GM12878 (cell line): Measurements from ENCODE around the gene ZWILCH. TPM values are rescaled to one million over a fixed set of nuclear protein-coding genes. Genes with fewer than 3 reads are reported as not detected.

Source experiments
- ATAC-seq: fragments of 200-7000 bp; cut with Tn5 transposase; 3 replicates; pipeline ENCODE4 v1.9.1; 2020; ENCODE audit warnings: mild to moderate bottlenecking, moderate library complexity
- BruUV-seq: library from RNA; stranded (reverse); fragments of 400-500 nt; replicated peaks from 2 replicates; lab custom pipeline; 2021; lab: Mats Ljungman, UMichigan
- CTCF ChIA-PET: fragments of 300-600 bp; sonication (Branson Sonifier 250); formaldehyde crosslinking; extraction: SDS; loops from one replicate; lab custom pipeline; 2021; ENCODE audit warnings: inconsistent platforms; lab: Yijun Ruan, JAX
- POLR2A ChIA-PET: fragments of 350-600 bp; formaldehyde crosslinking; extraction: SDS; loops from one replicate; lab custom pipeline; 2021; ENCODE audit warnings: inconsistent platforms; lab: Charles Lee
- RAD21 ChIA-PET: fragments of 300-600 bp; sonication (Branson Sonifier 250); formaldehyde crosslinking; loops from one replicate; lab custom pipeline; 2023; ENCODE audit warnings: antibody characterized with exemption; ENCODE audit not compliant: unreplicated experiment; lab: Charles Lee
- SMC1A ChIA-PET: fragments of 300-600 bp; sonication (Branson Sonifier 250); formaldehyde crosslinking; loops from one replicate; lab custom pipeline; 2023; ENCODE audit not compliant: unreplicated experiment, uncharacterized antibody; lab: Charles Lee
- DNase-seq: peaks from one replicate; pipeline ENCODE4 v3.0.0-alpha.2; 2011; ENCODE audit warnings: low read depth, low spot score
- FAIRE-seq: peaks from 3 replicates; lab custom pipeline; 2011; peaks lifted over from hg19 to GRCh38; lab: Jason Lieb, UNC
- H2AFZ ChIP-seq: 2 replicates; pipeline ENCODE4 v1.6.0; 2011; ENCODE audit warnings: low read depth, low read length, control low read depth; ENCODE audit not compliant: control insufficient read depth
- H3K27ac ChIP-seq: 2 replicates; pipeline ENCODE4 v1.5.1; 2011; ENCODE audit warnings: control low read depth; ENCODE audit not compliant: control insufficient read depth, insufficient read depth
- H3K27me3 ChIP-seq, 2 experiments: replicated peaks in 1 of 2; 2 replicates each; pipeline versions ENCODE4 v1.6.0 to v1.6.1; 2011; ENCODE audit warnings: low read length in 1 of 2; ENCODE audit not compliant: control insufficient read depth in 2 of 2, insufficient read depth in 2 of 2
- H3K36me3 ChIP-seq, 2 experiments: 2 replicates each; pipeline ENCODE4 v1.5.1; 2011; ENCODE audit warnings: low read length in 1 of 2; ENCODE audit not compliant: control insufficient read depth in 2 of 2, insufficient read depth in 2 of 2
- H3K4me1 ChIP-seq: 2 replicates; pipeline ENCODE4 v1.6.1; 2011; ENCODE audit warnings: mild to moderate bottlenecking, low read length, moderate library complexity, mixed read lengths; ENCODE audit not compliant: control insufficient read depth, insufficient read depth
- H3K4me2 ChIP-seq: 2 replicates; pipeline ENCODE4 v1.6.0; 2011; ENCODE audit warnings: control low read depth; ENCODE audit not compliant: control insufficient read depth, insufficient read depth
- H3K4me3 ChIP-seq: fragments of 200-600 bp; sonication (generic); 2 replicates; pipeline ENCODE4 v1.5.1; 2016
- H3K79me2 ChIP-seq: 2 replicates; pipeline ENCODE4 v1.6.0; 2011; ENCODE audit warnings: low read length; ENCODE audit not compliant: control insufficient read depth, insufficient read depth
- H3K9ac ChIP-seq: 2 replicates; pipeline ENCODE4 v1.8.0; 2011; ENCODE audit warnings: low read length, control low read depth, mixed read lengths; ENCODE audit not compliant: control insufficient read depth, insufficient read depth
- H3K9me3 ChIP-seq: replicated peaks from 3 replicates; pipeline ENCODE4 v1.5.1; 2011; ENCODE audit warnings: mild to moderate bottlenecking, low read length; ENCODE audit not compliant: control insufficient read depth, insufficient read depth
- H4K20me1 ChIP-seq: 2 replicates; pipeline ENCODE4 v1.6.0; 2011; ENCODE audit not compliant: control insufficient read depth, insufficient read depth
- BRCA1 ChIP-seq: IDR thresholded peaks from 2 replicates; pipeline ENCODE4 v1.6.1; 2011; ENCODE audit warnings: low read depth, low read length, improper control_type of control experiment
- EGR1 ChIP-seq, 2 experiments: IDR thresholded peaks; 1 replicate in 1 of 2; 2 replicates in 1 of 2; pipeline ENCODE4 v1.6.1; 2011 to 2012; ENCODE audit warnings: low read depth in 2 of 2, low read length in 2 of 2, borderline replicate concordance in 1 of 2, mild to moderate bottlenecking in 1 of 2, moderate library complexity in 1 of 2
- MYB ChIP-seq: fragments of 150-350 bp; IDR thresholded peaks from 2 replicates; pipeline ENCODE4 v1.6.1; 2014; ENCODE audit warnings: mild to moderate bottlenecking, low read depth, low read length, borderline replicate concordance
- RAD51 ChIP-seq: fragments of 450-650 bp; IDR thresholded peaks from 2 replicates; pipeline ENCODE4 v1.6.1; 2016; ENCODE audit warnings: moderate library complexity, mild to moderate bottlenecking, inconsistent platforms
- RELA ChIP-seq: fragments of 450-650 bp; IDR thresholded peaks from 2 replicates; pipeline ENCODE4 v1.8.0; 2014; ENCODE audit warnings: borderline replicate concordance; ENCODE audit not compliant: partially characterized antibody
- SIX5 ChIP-seq: IDR thresholded peaks from 2 replicates; pipeline ENCODE4 v1.6.1; 2011; ENCODE audit warnings: mild to moderate bottlenecking, low read depth, low read length, moderate library complexity; ENCODE audit not compliant: severe bottlenecking
- SREBF2 ChIP-seq: IDR thresholded peaks from 2 replicates; pipeline ENCODE4 v1.6.1; 2012; ENCODE audit warnings: mild to moderate bottlenecking, low read length
- ZBED1 ChIP-seq: IDR thresholded peaks from 2 replicates; pipeline ENCODE4 v1.6.1; 2016; ENCODE audit warnings: borderline replicate concordance
- WGBS: methylation state at CpG from one replicate; pipeline ENCODE4 v1.1.6; 2016; ENCODE audit warnings: low lambda C conversion rate; ENCODE audit not compliant: insufficient replicate concordance, insufficient coverage; ENCODE audit errors: missing lambda C conversion rate; 5-methylcytosine and 5-hydroxymethylcytosine counted together
- in situ Hi-C: fragments of 300-500 bp; cut with MboI; formaldehyde crosslinking; loops from 9 replicates; pipeline ENCODE4 v1.14.3; 2018; ENCODE audit warnings: mixed read lengths
- intact Hi-C: fragments of 100-400 bp; cut with micrococcal nuclease; formaldehyde crosslinking; loops from one replicate; pipeline ENCODE4 v1.14.2; 2022; ENCODE audit not compliant: unreplicated experiment
- polyA plus RNA-seq, 11 experiments: library from polyadenylated mRNA; depleted of rRNA in 4 of 11; unstranded in 6 of 11; stranded (reverse) in 5 of 11; fragments of >200 nt; fragmentation: Nextera tagmentation in 4 of 11; fragmentation: Illumina TruSeq in 1 of 11; extraction: Ambion mirVana in 4 of 11; extraction: Trizol in 1 of 11; gene quantifications; 1 replicate in 1 of 11; 2 replicates in 10 of 11; pipeline versions ENCODE4 v1.2.1 to v1.2.3, GENCODE V29; 2011 to 2016; ENCODE audit warnings: inconsistent platforms in 2 of 11, missing spikeins in 2 of 11, low read depth in 1 of 11
- total RNA-seq, 4 experiments: library from RNA; depleted of rRNA in 3 of 4; stranded (reverse); fragments of >200 nt in 3 of 4; fragmentation: Illumina TruSeq in 1 of 4; extraction: Trizol in 1 of 4; gene quantifications; 2 replicates each; pipeline versions ENCODE4 v1.2.1 to v1.2.3, GENCODE V29; 2013 to 2021
- TF ChIP-seq, protein P1 (sequence below): fragments of 450-650 bp; IDR thresholded peaks from 2 replicates; pipeline ENCODE4 v1.6.1; 2016; ENCODE audit warnings: mild to moderate bottlenecking
- TF ChIP-seq, protein P2 (sequence below): fragments of 450-650 bp; IDR thresholded peaks from 2 replicates; pipeline ENCODE4 v1.6.1; 2017; ENCODE audit warnings: mild to moderate bottlenecking, moderate library complexity

Gene ZWILCH
- total and polyA plus RNA-seq, 10 of the 15 experiments (the other 5 are each of a cell fraction or from before 2014, with no cell fraction given), result 15.6 to 73.9 (median 32.4) TPM

DNA sequence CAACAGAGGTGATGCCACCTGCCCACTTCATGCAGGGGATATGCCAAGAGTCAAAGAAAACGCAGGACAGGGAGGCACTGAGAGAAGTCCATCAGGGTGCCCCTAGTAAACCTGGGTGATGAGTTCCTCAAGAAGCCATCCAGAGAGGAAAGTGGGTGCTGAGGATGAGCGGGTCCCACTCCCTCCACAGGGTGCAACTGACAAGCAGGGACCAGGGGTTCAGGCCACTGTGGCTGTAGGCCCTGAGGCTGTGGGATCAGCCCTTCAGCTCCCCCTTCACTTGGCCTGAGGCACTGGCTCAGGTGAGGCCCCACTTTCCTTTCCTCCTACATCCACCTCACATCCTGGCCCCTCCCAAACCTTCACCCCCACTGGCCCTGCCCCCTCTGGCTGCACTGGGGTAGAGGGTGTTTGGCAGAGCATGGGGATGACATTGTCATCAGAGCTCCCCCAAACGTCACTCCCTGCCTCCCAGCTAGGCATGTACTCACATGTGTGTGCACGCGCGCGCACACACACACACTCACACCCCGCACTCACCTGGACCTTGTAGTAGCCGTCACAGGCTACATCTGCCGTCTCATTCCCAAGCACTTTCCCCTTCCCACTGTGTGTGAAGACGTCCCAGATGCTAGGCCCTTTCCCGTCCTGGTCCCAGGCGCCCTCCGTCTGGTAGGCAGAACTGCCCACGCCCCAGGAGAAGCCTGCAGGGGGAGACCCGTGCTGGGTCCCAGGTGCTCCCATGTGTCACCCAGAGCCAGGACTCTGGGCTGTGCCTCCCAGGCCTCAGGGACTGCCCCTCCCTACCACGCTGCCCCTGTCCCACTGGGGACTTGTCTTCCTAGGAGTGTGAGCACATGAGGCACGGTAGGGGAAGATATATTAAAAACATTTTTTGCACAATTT lies 59.3 kb downstream of the ZWILCH start:
- RAD21 ChIA-PET, result no interaction called here
- in situ Hi-C loops (no loop called here), intact Hi-C loops (no loop called here)
- ATAC-seq (no peak), FAIRE-seq (no peak), DNase-seq (no peak)
- no peak overlapping the region for H2AFZ ChIP-seq
- H3K4me1 ChIP-seq, result no peaks in the 10 kb centered on the region
- no peak overlapping the region for H3K4me2 ChIP-seq
- no TSS peak for BruUV-seq
- H4K20me1 ChIP-seq, result no peaks in the 10 kb centered on the region
- no peaks in the 10 kb centered on the region for H3K9me3 ChIP-seq
- no peaks in the 10 kb centered on the region for H3K27me3 ChIP-seq
- CTCF ChIA-PET, result interaction anchor here (0.9 to 1.7 kb wide), 2 partner anchors 10 to 11 kb away, joined by 3 to 5 read pairs; no protein-coding TSS in a partner anchor
- no peak for TF ChIP-seq ZBED1
- 68% methylated on average over 18 of the region's 18 CpGs for WGBS
- no peak overlapping the region for H3K4me3 ChIP-seq
- SMC1A ChIA-PET, result no interaction called here
- H3K9ac ChIP-seq, result no peak overlapping the region
- H3K79me2 ChIP-seq, result no peaks in the 10 kb centered on the region
- no peaks in the 10 kb centered on the region for H3K36me3 ChIP-seq
- no peak overlapping the region for H3K27ac ChIP-seq
- POLR2A ChIA-PET, result no interaction called here

DNA sequence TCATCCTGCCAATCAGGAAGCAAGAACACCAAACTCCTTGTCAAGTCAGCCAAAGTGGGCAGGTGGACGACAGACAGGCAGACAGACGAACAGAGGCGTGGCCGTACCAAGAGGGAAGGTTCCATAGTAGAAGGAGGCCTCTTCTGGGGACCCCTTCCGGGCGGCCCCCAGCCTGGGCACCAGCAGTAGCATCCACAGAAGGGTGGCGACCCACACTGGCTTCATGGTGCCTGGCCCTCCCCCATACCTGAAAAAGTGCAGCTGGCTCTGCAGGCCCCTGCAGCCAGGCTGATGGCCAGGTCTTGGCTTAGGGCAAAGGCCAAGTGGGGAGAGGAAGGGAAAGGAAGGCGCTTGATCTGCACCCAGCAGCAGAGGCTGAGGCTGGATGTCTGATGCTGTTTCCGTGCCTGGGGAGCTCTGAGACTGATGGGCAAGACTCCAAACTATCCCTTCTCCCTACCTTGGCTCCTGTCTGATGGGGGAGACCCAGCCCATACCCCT lies 60.1 kb downstream of the ZWILCH start:
- FAIRE-seq, result no peak
- no peak for ATAC-seq
- H3K79me2 ChIP-seq, result no peaks in the 10 kb centered on the region
- no peak overlapping the region for H3K27ac ChIP-seq
- no peaks in the 10 kb centered on the region for H3K36me3 ChIP-seq
- no TSS peak for BruUV-seq
- no peaks in the 10 kb centered on the region for H3K27me3 ChIP-seq
- no peak for DNase-seq
- in situ Hi-C loops (no loop called here), intact Hi-C loops (no loop called here)
- H3K4me1 ChIP-seq, result no peaks in the 10 kb centered on the region
- H3K4me3 ChIP-seq, result no peak overlapping the region
- no peaks in the 10 kb centered on the region for H4K20me1 ChIP-seq
- no peak overlapping the region for H3K4me2 ChIP-seq
- RAD21 ChIA-PET, result no interaction called here
- POLR2A ChIA-PET, result no interaction called here
- no peak overlapping the region for H2AFZ ChIP-seq
- no peaks in the 10 kb centered on the region for H3K9me3 ChIP-seq
- no peak overlapping the region for H3K9ac ChIP-seq
- SMC1A ChIA-PET, result no interaction called here
- CTCF ChIA-PET, result interaction anchor here (1.7 kb wide), 1 partner anchor 10 kb away, joined by 5 read pairs; no protein-coding TSS in a partner anchor
- 46% methylated on average over 9 of the region's 9 CpGs for WGBS
- no peak for TF ChIP-seq BRCA1
- no peak for TF ChIP-seq RELA
- TF ChIP-seq EGR1 (IDR thresholded peaks at IDR 0.05; ENCODE audit: borderline replicate concordance in 1 of 2, low read depth in 2 of 2, low read length in 2 of 2), result no peak
- TF ChIP-seq, protein P1, sequence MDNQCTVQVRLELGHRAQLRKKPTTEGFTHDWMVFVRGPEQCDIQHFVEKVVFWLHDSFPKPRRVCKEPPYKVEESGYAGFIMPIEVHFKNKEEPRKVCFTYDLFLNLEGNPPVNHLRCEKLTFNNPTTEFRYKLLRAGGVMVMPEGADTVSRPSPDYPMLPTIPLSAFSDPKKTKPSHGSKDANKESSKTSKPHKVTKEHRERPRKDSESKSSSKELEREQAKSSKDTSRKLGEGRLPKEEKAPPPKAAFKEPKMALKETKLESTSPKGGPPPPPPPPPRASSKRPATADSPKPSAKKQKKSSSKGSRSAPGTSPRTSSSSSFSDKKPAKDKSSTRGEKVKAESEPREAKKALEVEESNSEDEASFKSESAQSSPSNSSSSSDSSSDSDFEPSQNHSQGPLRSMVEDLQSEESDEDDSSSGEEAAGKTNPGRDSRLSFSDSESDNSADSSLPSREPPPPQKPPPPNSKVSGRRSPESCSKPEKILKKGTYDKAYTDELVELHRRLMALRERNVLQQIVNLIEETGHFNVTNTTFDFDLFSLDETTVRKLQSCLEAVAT, result no peak
- TF ChIP-seq RAD51, result no peak
- TF ChIP-seq SIX5, result no peak
- TF ChIP-seq SREBF2, result no peak
- no peak for TF ChIP-seq MYB
- TF ChIP-seq, protein P2, sequence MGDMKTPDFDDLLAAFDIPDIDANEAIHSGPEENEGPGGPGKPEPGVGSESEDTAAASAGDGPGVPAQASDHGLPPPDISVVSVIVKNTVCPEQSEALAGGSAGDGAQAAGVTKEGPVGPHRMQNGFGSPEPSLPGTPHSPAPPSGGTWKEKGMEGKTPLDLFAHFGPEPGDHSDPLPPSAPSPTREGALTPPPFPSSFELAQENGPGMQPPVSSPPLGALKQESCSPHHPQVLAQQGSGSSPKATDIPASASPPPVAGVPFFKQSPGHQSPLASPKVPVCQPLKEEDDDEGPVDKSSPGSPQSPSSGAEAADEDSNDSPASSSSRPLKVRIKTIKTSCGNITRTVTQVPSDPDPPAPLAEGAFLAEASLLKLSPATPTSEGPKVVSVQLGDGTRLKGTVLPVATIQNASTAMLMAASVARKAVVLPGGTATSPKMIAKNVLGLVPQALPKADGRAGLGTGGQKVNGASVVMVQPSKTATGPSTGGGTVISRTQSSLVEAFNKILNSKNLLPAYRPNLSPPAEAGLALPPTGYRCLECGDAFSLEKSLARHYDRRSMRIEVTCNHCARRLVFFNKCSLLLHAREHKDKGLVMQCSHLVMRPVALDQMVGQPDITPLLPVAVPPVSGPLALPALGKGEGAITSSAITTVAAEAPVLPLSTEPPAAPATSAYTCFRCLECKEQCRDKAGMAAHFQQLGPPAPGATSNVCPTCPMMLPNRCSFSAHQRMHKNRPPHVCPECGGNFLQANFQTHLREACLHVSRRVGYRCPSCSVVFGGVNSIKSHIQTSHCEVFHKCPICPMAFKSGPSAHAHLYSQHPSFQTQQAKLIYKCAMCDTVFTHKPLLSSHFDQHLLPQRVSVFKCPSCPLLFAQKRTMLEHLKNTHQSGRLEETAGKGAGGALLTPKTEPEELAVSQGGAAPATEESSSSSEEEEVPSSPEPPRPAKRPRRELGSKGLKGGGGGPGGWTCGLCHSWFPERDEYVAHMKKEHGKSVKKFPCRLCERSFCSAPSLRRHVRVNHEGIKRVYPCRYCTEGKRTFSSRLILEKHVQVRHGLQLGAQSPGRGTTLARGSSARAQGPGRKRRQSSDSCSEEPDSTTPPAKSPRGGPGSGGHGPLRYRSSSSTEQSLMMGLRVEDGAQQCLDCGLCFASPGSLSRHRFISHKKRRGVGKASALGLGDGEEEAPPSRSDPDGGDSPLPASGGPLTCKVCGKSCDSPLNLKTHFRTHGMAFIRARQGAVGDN, result no peak
